ENCODE results near the gene IL6R. TPM values are rescaled to one million over a fixed set of nuclear protein-coding genes. Genes with fewer than 3 reads are reported as not detected.
"Not testable (repeated sequence)": the region's sequence is repeated elsewhere in the genome, so short reads cannot be mapped to it uniquely, and the experiment has no call there.

The IL6R gene
- polyA plus RNA-seq, 3 donors: 6.0 to 7.1 (median 6.2) TPM

- DNase-seq (ENCODE audit: low read depth in 3 of 3, low spot score in 2 of 3): no peak
These were observed 816 bp downstream of the IL6R start for GRCh38 chr1:154405747-154406571.

GRCh38 chr1:154406572-154406879 is 1.4 kb downstream of the IL6R start:
- no peak for DNase-seq (ENCODE audit: low read depth in 3 of 3, low spot score in 2 of 3)

DNA sequence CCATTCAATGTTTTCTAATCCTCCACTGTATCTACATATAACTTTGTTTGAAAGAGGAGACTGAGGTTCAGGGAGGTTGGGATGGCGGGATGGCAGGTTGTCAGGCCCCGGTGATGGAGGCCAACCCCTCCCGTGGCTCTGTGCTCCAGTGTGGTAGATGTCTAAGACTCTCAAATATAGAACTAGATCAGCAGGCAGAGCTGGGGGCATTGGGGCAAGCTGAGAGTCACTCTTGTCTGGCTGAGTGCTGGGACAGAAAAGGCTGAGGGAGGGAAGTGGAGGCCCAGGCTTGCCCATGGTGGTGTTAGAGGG is 1.7 kb downstream of the IL6R start:
- DNase-seq (ENCODE audit: low read depth in 3 of 3, low spot score in 2 of 3): no peak

DNA sequence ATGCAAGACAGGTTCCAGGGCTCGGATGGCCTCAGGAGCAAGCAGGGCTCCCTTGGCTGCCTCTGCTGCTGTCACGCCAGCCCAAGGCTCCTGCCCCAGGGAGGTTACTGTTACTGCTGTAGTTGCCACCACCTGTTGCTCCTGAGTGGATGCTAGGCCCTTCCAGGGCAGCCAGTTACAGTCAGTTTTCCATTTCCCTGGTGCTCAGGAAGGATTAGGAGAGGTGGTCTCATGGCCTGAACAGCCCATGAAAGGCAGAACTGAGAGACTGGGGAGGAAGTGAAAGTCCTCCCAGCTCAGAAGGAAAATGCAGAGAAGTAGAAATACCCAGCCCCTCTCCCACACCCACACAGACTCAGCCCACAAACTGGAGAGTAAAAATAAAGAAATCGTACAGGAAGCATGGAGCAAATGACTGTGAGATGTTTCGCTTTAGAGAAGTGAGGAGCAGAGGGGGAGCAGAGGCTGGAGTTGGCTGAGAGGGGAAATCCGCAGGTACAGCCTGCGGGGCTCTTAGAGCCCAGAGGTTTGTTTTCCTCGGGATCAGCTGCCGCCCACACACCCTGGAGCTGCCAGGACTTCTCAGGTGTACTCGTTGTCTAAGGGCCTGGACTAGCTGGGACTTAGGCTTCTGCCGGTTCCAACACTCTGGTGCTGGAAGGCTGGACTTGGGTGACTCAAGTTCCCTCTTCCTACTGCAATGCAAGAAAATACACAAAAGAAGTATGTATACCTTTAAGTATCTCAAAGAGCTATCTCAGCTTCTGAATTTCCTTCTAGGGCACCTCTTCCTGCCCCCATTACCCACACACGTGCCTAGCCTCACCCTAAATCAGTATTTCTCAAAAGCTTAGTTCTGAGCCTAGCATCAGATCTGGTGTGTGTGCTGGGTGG is 2.3 kb downstream of the IL6R start:
- DNase-seq (ENCODE audit: low read depth in 3 of 3, low spot score in 2 of 3): no peak

DNA sequence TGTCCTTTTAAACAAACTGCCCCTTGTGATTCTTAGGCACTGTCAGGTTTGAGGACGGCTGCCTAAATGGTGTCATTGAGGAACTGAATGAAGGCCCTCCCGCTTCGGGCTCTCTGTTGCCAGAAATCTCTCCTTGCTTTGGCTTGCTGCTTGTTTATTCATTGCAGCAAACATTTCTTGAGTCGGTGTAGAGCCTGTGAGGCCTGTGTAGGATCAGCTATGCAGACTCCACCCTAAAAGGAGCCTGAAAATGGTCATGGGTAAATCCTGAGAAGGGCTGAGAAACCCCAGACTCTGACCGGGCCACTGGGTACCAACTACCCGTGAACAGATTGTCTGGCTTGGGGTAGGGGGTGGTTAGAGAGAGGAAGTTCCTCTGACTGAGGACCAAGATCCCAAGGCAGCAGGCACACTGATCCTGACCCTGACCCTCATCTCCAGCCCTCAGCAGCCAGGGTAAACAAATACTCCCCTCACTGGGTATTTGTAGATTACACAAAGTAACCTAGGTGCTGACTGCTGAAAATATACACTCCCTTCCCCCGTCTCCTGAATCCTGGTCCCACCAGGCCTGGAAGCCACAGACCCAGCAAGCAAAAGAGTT is 3.1 kb downstream of the IL6R start:
- DNase-seq (ENCODE audit: low read depth in 3 of 3, low spot score in 2 of 3): no peak

DNA sequence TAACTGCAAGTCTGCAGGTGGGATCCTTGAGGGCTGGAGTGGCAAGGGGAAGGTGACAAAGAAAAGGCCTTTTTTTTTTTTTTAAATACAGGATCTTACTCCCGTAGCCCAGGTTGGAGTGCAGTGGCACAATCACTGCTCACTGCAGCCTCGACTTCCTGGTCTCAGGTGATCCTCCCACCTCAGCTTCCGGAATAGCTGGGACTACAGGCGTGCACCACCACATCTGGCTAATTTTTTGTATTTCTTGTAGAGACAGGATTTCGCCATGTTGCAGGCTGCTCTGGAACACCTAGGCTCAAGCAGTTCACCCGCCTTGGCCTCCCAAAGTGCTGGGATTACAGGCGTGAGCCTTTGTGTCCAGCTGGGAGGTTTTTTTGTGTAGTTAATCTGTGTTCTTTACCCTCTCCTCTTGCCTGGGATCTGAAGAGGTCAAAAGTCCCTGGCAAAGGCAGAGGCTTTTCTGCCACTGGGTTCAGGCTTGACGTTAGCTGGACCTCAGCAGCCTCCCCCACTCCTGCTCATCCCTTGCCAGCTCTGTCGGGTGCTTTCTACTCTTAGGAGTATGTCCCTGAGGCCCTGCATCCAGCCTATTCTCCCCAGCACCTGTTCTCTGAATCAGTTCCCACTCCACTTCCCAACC is 5.2 kb downstream of the IL6R start:
- no peak for DNase-seq (ENCODE audit: low read depth in 3 of 3, low spot score in 2 of 3)

DNA sequence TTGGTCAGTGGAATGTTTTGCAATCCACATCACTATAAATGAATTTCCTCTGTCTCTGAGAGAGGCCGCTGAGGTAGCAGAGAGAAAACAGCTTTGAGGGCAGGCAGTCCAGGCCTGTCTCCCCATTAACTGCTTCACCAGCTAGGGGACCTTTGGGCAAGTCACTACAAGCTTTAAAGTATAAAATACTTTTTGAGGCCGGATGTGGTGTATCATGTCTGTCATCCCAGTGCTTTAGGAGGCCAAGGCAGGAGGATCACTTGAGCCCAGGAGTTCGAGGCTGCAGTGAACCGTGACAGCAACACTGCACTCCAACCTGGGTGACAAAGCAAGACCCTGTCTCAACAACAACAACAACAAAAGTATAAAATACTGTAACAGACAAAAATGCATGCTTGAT is 6.4 kb downstream of the IL6R start:
- DNase-seq (ENCODE audit: low read depth in 3 of 3, low spot score in 2 of 3): no peak

DNA sequence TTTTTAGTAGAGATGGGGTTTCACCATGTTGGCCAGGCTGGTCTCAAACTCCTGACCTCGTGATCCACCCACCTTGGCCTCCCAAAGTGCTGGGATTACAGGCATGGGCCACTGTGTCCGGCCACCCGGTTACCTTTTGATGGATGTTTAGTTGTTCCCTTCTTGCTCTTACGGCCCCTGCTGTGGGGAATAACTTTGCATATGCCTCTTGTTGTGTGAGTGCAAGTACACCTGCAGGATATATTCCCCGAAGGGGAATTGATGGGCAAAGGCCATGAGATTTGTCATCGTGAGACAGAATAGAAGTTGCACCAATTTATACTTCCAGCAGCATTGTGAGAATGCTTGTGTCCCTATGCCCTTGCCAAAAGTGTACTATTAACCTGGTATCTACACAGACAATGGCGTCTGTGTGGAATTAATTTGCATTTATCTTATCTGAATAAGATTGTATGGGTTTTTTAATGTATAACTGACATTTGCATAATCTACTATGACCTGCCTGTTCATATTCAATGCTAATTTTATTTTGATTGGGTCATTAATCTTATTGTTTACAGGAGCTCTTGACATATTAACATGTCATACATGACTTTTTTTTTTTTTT is 8.1 kb downstream of the IL6R start:
- DNase-seq (ENCODE audit: low read depth in 3 of 3, low spot score in 2 of 3): no peak

DNA sequence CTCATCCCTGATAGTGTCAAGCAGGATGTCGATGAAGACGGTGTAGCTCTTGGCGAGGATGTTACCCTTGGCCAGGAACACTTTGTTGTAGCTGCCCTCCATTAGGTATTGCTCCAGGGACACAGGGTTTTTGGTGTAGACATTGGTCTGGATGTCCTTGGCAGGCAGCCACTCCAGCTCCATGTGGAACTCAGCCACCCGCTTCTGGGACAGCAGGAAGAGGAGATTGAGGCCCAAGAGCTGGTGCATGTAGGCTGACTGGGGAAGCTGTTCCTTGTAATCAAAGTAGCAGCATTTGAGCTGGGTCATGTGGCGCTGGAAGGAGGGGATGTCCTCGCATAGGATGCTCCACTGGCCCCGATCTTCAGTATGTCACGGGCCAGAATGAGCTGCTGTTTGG is 9.5 kb downstream of the IL6R start:
- DNase-seq (ENCODE audit: low read depth in 3 of 3, low spot score in 2 of 3): no peak

DNA sequence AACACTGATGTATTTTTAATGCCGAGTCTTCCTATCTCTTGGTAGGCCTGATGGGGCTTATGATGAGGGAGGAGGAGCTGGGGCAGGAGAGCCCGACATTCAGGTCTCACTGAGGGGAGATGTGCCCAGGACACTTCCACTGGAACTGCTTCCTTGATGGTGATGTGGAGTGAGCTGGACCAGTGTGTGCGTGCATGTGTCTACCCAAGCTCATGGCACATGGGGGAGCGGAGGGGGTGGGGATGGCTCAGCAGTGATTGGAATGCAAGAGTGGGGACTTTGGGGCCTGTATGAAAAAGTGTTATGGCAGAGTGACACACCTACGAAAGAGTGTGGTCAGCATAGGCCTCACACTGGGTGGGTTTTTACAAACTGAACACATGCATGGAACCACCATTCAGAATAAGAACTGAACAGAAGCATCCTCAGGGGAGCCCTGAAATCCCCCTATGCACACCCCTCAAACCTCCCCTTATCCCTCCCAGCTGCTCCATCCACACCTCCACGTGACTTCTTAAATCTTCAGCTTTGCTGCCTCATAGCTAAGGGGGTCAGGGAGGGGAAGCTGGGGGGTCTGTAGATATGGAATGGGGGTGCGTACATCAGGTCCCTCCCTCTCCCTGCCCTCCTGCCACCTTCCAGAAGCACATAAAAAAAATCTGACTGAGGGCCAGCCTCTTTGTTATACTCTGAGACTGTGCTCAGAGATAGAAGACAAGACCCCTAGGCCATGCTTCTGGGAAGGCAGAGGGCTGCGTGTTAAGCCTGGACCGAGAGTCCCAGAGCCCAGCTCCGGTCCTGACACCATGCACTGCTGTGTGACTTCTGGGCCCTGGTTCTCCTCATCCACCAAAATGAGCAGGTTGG is 11.6 kb downstream of the IL6R start:
- DNase-seq (ENCODE audit: low read depth in 3 of 3, low spot score in 2 of 3): no peak

- DNase-seq (ENCODE audit: low read depth in 3 of 3, low spot score in 2 of 3): no peak
These were observed 12.1 kb downstream of the IL6R start for GRCh38 chr1:154417338-154417608.

GRCh38 chr1:154418062-154418921 is 13.1 kb downstream of the IL6R start:
- DNase-seq (ENCODE audit: low read depth in 3 of 3, low spot score in 2 of 3): no peak

DNA sequence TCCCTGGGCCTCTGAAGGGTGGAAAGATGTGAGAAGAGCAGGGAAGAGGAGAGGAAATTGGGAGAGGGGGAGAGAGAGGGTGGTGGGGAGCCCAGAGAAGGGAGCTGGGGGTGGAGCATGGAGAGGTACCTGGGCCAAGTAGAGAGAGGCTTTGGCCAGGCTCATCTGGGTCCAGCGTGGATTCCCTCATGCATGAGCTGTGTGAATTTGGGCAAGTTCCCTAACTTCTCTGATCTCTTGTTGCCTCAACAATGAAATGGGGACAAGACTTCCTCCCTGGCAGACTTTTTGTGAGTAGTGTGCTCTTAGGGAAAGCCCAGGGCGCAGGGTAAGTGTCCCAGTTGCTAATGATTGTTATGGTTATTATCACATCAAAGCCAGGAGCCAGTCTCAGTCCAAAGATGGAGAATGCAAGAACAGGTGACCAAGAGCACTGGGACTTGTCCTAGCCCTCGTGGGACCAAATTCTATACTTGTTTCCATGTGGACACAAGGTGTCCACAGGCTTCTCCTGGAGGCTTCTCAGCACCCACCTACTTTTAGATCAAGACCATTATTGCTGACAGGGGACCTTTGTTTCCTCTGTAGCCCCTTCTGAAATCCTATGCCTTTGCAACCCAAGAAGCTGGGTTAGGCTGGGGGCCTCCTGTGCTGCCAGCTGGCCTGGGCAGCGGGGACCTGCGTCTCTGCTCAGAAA is 13.9 kb downstream of the IL6R start:
- no peak for DNase-seq (ENCODE audit: low read depth in 3 of 3, low spot score in 2 of 3)

- no peak for DNase-seq (ENCODE audit: low read depth in 3 of 3, low spot score in 2 of 3)
These were observed 14.8 kb downstream of the IL6R start for GRCh38 chr1:154419620-154420571.

- no peak for DNase-seq (ENCODE audit: low read depth in 3 of 3, low spot score in 2 of 3)
These were observed 16.1 kb downstream of the IL6R start for GRCh38 chr1:154420961-154421924.

GRCh38 chr1:154422049-154422448 is 16.9 kb downstream of the IL6R start:
- not testable (repeated sequence) for DNase-seq (ENCODE audit: low read depth in 3 of 3, low spot score in 2 of 3)
